OCI-LY7 (cell line): ENCODE measurements around the gene ASCL5. TPM values are rescaled to one million over a fixed set of nuclear protein-coding genes. Genes with fewer than 3 reads are reported as not detected.

ENCODE experiments used
- BruUV-seq: library from RNA; stranded (reverse); fragments of 400-500 nt; replicated peaks from 2 replicates; lab custom pipeline; 2021; lab: Mats Ljungman, UMichigan
- CTCF ChIA-PET: fragments of 300-600 bp; sonication (Branson Sonifier 250); formaldehyde crosslinking; loops from one replicate; lab custom pipeline; 2022; ENCODE audit warnings: antibody characterized with exemption; ENCODE audit not compliant: unreplicated experiment; lab: Charles Lee
- POLR2A ChIA-PET: fragments of 300-600 bp; sonication (Branson Sonifier 250); formaldehyde crosslinking; loops from one replicate; lab custom pipeline; 2022; ENCODE audit warnings: antibody characterized with exemption; lab: Charles Lee
- DNase-seq: peaks from one replicate; pipeline ENCODE4 v3.0.0-alpha.2; 2015; ENCODE audit warnings: low spot score
- H2AFZ ChIP-seq: fragments of 200-600 bp; sonication (generic), shearing (Covaris generic); 2 replicates; pipeline ENCODE4 v1.6.1; 2014; ENCODE audit warnings: mild to moderate bottlenecking, antibody characterized with exemption, low read length, moderate library complexity
- H3K27ac ChIP-seq: fragments of 200-600 bp; sonication (generic); 2 replicates; pipeline ENCODE4 v1.5.1; 2014; ENCODE audit warnings: mixed run types, low read depth, mild to moderate bottlenecking, moderate library complexity, low read length, inconsistent platforms; ENCODE audit not compliant: poor library complexity, severe bottlenecking
- H3K36me3 ChIP-seq: fragments of 200-600 bp; sonication (generic); 2 replicates; pipeline ENCODE4 v1.6.1; 2014; ENCODE audit warnings: mild to moderate bottlenecking, antibody characterized with exemption, low read length, moderate library complexity, mixed read lengths; ENCODE audit not compliant: insufficient read depth
- H3K4me1 ChIP-seq: fragments of 200-600 bp; sonication (generic); 2 replicates; pipeline ENCODE4 v1.5.1; 2014; ENCODE audit warnings: mild to moderate bottlenecking, low read length; ENCODE audit not compliant: insufficient read depth, poor library complexity, severe bottlenecking
- H3K4me2 ChIP-seq: fragments of 200-600 bp; sonication (generic); 2 replicates; pipeline ENCODE4 v1.6.1; 2014; ENCODE audit warnings: mild to moderate bottlenecking, low read length
- H3K4me3 ChIP-seq: fragments of 200-600 bp; sonication (generic); 2 replicates; pipeline ENCODE4 v1.5.1; 2014; ENCODE audit warnings: mild to moderate bottlenecking, low read depth, low read length; ENCODE audit not compliant: poor library complexity, severe bottlenecking
- H3K79me2 ChIP-seq: fragments of 200-600 bp; sonication (generic); 2 replicates; pipeline ENCODE4 v1.6.1; 2016; ENCODE audit warnings: low read depth, mild to moderate bottlenecking, low read length, moderate library complexity, mixed read lengths; ENCODE audit not compliant: insufficient read depth
- H3K9me2 ChIP-seq: fragments of 200-600 bp; sonication (generic); 2 replicates; pipeline ENCODE4 v1.6.1; 2016; ENCODE audit warnings: mild to moderate bottlenecking, low read length, mixed read lengths; ENCODE audit not compliant: insufficient read depth
- H3K9me3 ChIP-seq: fragments of 200-600 bp; sonication (generic); 2 replicates; pipeline ENCODE4 v1.6.1; 2014; ENCODE audit warnings: mild to moderate bottlenecking, mixed run types, low read length, mixed read lengths
- H4K20me1 ChIP-seq: fragments of 200-600 bp; sonication (generic); 2 replicates; pipeline ENCODE4 v1.6.1; 2014; ENCODE audit warnings: mild to moderate bottlenecking, antibody characterized with exemption, low read length, moderate library complexity, mixed read lengths; ENCODE audit not compliant: insufficient read depth
- EZH2phosphoT487 ChIP-seq: fragments of 200-600 bp; sonication (generic); IDR thresholded peaks from 2 replicates; pipeline ENCODE4 v1.6.1; 2018; ENCODE audit warnings: low read depth, borderline replicate concordance, mild to moderate bottlenecking, mixed run types, antibody characterized with exemption, low read length, moderate library complexity, mixed read lengths
- intact Hi-C: fragments of 100-400 bp; cut with micrococcal nuclease; formaldehyde crosslinking; loops from one replicate; pipeline ENCODE4 v1.10.0; 2022; ENCODE audit not compliant: unreplicated experiment
- total RNA-seq, 2 experiments: library from RNA; depleted of rRNA in 1 of 2; stranded (reverse); fragments of >200 nt in 1 of 2; shearing (Covaris generic) in 1 of 2; gene quantifications; 2 replicates each; pipeline ENCODE4 v1.2.3, GENCODE V29; 2014 to 2022
- TF ChIP-seq, protein P1 (sequence below): fragments of 200-600 bp; sonication (generic); conservative IDR thresholded peaks from 2 replicates; pipeline ENCODE4 v1.5.1; 2014; ENCODE audit warnings: mild to moderate bottlenecking, antibody characterized with exemption, low read length, moderate library complexity, mixed read lengths

Gene ASCL5
- total RNA-seq, 2 experiments from 2014 or later = not detected

DNA sequence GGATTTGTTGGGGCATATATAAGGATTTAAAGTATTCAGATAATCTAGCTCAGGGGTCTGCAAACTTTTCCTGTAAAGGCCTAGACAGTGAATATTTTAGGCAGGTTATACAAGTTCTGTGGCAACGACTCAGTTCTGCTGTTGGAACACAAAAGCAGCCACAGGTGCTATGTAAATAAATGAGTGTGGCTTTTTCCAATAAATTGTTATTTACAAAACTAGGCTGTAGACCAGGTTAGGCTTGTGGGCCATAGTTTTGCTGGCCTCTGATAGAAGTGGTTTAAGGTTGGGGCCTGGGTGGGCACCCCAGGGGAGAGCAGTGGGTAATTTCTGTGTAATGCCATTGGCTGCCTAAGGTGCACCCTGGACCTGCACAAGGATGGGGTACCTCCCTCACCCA is 46.8 kb upstream of the ASCL5 start:
- ChIA-PET POLR2A (no interaction called here), CTCF (no interaction called here)
- Histone ChIP-seq H3K4me1 (no peaks in the 10 kb centered on the region), H3K4me3 (no peak overlapping the region), H2AFZ (no peak overlapping the region), H3K36me3 (no peaks in the 10 kb centered on the region), H3K9me3 (no peaks in the 10 kb centered on the region), H3K79me2 (no peaks in the 10 kb centered on the region), H4K20me1 (no peaks in the 10 kb centered on the region), H3K4me2 (no peak overlapping the region), H3K27ac (no peak overlapping the region), H3K9me2 (no peaks in the 10 kb centered on the region)
- TF ChIP-seq, protein P1, sequence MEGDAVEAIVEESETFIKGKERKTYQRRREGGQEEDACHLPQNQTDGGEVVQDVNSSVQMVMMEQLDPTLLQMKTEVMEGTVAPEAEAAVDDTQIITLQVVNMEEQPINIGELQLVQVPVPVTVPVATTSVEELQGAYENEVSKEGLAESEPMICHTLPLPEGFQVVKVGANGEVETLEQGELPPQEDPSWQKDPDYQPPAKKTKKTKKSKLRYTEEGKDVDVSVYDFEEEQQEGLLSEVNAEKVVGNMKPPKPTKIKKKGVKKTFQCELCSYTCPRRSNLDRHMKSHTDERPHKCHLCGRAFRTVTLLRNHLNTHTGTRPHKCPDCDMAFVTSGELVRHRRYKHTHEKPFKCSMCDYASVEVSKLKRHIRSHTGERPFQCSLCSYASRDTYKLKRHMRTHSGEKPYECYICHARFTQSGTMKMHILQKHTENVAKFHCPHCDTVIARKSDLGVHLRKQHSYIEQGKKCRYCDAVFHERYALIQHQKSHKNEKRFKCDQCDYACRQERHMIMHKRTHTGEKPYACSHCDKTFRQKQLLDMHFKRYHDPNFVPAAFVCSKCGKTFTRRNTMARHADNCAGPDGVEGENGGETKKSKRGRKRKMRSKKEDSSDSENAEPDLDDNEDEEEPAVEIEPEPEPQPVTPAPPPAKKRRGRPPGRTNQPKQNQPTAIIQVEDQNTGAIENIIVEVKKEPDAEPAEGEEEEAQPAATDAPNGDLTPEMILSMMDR = no peak
- no peak for TF ChIP-seq EZH2phosphoT487
- BruUV-seq = no TSS peak
- intact Hi-C loops = no loop called here
- no peak for DNase-seq

DNA sequence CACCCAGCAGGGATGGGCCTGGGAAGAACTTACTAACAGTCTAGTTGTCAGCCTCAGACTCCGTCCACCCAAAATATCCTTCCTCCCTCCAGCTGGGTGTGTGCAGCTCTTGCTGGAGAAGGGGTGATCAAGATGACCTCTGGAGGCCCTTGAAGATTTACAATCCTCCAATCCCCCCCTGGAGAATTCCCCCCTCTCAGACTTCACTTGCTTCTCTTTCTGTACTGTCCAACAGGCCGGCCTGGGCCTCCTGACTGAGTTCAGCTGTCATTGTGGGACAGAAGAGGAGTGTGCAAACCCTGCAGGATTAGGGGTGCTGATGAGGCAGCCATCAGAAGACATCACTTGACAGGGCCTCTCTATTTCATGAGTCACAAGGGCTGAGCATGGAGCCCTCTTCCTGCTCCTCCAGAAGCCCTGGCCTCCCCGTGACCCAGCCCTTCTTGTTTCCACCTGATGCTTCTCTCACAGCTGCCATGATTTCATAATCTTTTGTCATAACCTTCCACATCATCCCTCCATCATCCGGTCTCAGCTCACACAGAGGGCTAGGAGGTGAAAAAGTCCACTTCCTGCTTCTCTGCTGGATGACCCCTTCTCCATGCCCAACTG is 46.1 kb upstream of the ASCL5 start:
- ChIA-PET CTCF (no interaction called here), POLR2A (no interaction called here)
- intact Hi-C loops = no loop called here
- H3K9me2 ChIP-seq = no peaks in the 10 kb centered on the region
- H4K20me1 ChIP-seq = no peaks in the 10 kb centered on the region
- no peaks in the 10 kb centered on the region for H3K79me2 ChIP-seq
- no peak overlapping the region for H3K4me2 ChIP-seq
- H3K9me3 ChIP-seq = no peaks in the 10 kb centered on the region
- H3K4me3 ChIP-seq = no peak overlapping the region
- H3K27ac ChIP-seq = no peak overlapping the region
- H3K4me1 ChIP-seq = no peaks in the 10 kb centered on the region
- BruUV-seq = no TSS peak
- no peaks in the 10 kb centered on the region for H3K36me3 ChIP-seq
- no peak for DNase-seq
- no peak overlapping the region for H2AFZ ChIP-seq
- TF ChIP-seq, protein P1 = no peak
- no peak for TF ChIP-seq EZH2phosphoT487

DNA sequence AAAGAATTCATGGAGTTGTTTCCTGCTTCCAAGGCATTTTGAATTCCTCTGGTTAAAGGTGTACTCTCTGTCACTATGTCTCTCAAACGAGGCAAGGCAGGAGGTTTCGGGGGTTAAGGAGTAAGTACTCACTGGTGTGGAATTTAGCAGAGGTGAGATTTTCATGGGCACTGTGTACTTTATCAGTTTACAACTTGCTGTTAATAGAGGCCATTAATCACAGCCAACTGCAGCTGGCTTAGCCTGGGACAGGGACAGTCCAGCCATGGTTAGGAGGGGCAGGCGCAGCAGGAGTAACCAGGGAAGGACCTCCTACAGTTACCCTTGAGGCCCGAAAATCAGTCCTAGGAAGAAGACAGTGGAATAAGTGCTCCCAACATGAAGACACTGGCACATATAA is 45.3 kb upstream of the ASCL5 start:
- CTCF ChIA-PET = no interaction called here
- Histone ChIP-seq H4K20me1 (no peaks in the 10 kb centered on the region), H3K27ac (no peak overlapping the region), H3K79me2 (no peaks in the 10 kb centered on the region), H2AFZ (no peak overlapping the region), H3K36me3 (no peaks in the 10 kb centered on the region), H3K9me2 (no peaks in the 10 kb centered on the region), H3K4me2 (no peak overlapping the region), H3K4me3 (no peak overlapping the region), H3K9me3 (no peaks in the 10 kb centered on the region), H3K4me1 (no peaks in the 10 kb centered on the region)
- no peak for DNase-seq
- intact Hi-C loops = no loop called here
- no TSS peak for BruUV-seq
- POLR2A ChIA-PET = no interaction called here
- TF ChIP-seq, protein P1 = no peak
- TF ChIP-seq EZH2phosphoT487 = no peak
